Left lung (tissue), 10 donors: ENCODE results near the gene GALP. TPM values are rescaled to one million over a fixed set of nuclear protein-coding genes. Genes with fewer than 3 reads are reported as not detected.

Source experiments
- ATAC-seq: fragments of 200-7000 bp; cut with Tn5 transposase; one replicate; pipeline ENCODE4 v1.9.1; 2020; ENCODE audit warnings: moderate library complexity
- DNase-seq, 4 donors: peaks; one replicate each; pipeline ENCODE4 v3.0.0-alpha.2; 2013 to 2020
- H3K27ac ChIP-seq, 2 donors: fragments of 200-600 bp; sonication (generic) in 1 of 2; one replicate each; pipeline versions ENCODE4 v1.5.0 to v1.8.0; 2020 to 2021
- H3K27me3 ChIP-seq, 2 donors: fragments of 200-600 bp; sonication (generic) in 1 of 2; one replicate each; pipeline versions ENCODE4 v1.5.0 to v1.8.0; 2020 to 2021
- H3K36me3 ChIP-seq, 2 donors: fragments of 200-600 bp; sonication (generic) in 1 of 2; one replicate each; pipeline versions ENCODE4 v1.5.0 to v1.8.0; 2020 to 2021
- H3K4me1 ChIP-seq, 2 donors: fragments of 200-600 bp; one replicate each; pipeline ENCODE4 v1.8.0; 2021
- H3K4me3 ChIP-seq, 2 donors: fragments of 200-600 bp; sonication (generic) in 1 of 2; one replicate each; pipeline versions ENCODE4 v1.5.0 to v1.8.0; 2020 to 2021; ENCODE audit warnings: mild to moderate bottlenecking in 1 of 2
- H3K9me3 ChIP-seq, 2 donors: fragments of 200-600 bp; sonication (generic) in 1 of 2; one replicate each; pipeline versions ENCODE4 v1.5.0 to v1.8.0; 2020 to 2021
- CTCF ChIP-seq, 2 donors: fragments of 200-600 bp; sonication (generic) in 1 of 2; IDR thresholded peaks; one replicate each; pipeline versions ENCODE4 v1.5.0 to v1.8.0; 2021; ENCODE audit warnings: antibody characterized with exemption in 2 of 2
- intact Hi-C, 2 donors: fragments of 100-400 bp; cut with DNase I; formaldehyde crosslinking; loops; one replicate each; pipeline versions ENCODE4 v1.11.2 to v1.14.2; 2022
- polyA plus RNA-seq, 6 donors: library from polyadenylated mRNA; unstranded; fragments of 120-200 nt; gene quantifications; one replicate each; pipeline ENCODE4 v1.2.1, GENCODE V29; 2013; ENCODE audit not compliant: insufficient read length in 6 of 6
- total RNA-seq, 2 donors: library from RNA; stranded (reverse); fragmentation: NEBNext Ultra II Directional; extraction: Animal tissue kit (Norgen Biotek cat#: 25700); gene quantifications; one replicate each; pipeline ENCODE4 v1.2.1, GENCODE V29; 2021
- donor health status: DM: no; HTN: yes; CAD: no.
- donor health status: DM: no; HTN: no; CAD: no.

The GALP gene
- total and polyA plus RNA-seq, 8 donors, result not detected

GRCh38 chr19:56153507-56153906 lies 22.3 kb upstream of the GALP start:
- Histone ChIP-seq H3K4me3 (no peak overlapping the region), H3K9me3 (no peaks in the 10 kb centered on the region), H3K36me3 (peaks cover 0 to 39% of the 10 kb centered on the region in 2 donors), H3K27me3 (no peaks in the 10 kb centered on the region), H3K27ac (peak overlapping the region in 1 of 2 donors; percentile 33), H3K4me1 (peaks cover 0 to 3% of the 10 kb centered on the region in 2 donors)
- TF ChIP-seq CTCF (IDR thresholded peaks at IDR 0.05), result no peak
- DNase-seq, result no peak
- intact Hi-C loops, result no loop called here
- no peak for ATAC-seq

GRCh38 chr19:56155124-56155687 lies 20.6 kb upstream of the GALP start:
- Histone ChIP-seq H3K4me3 (no peak overlapping the region), H3K36me3 (peaks cover 0 to 44% of the 10 kb centered on the region in 2 donors), H3K4me1 (peaks cover 0 to 3% of the 10 kb centered on the region in 2 donors), H3K27me3 (no peaks in the 10 kb centered on the region), H3K27ac (no peak overlapping the region), H3K9me3 (no peaks in the 10 kb centered on the region)
- ATAC-seq (peak; percentile 49), DNase-seq (no peak)
- peak in 1 of 2 donors; percentile 33 for TF ChIP-seq CTCF (IDR thresholded peaks at IDR 0.05)
- intact Hi-C loops, result no loop called here

- H3K9me3 ChIP-seq, result no peaks in the 10 kb centered on the region
- DNase-seq (no peak), ATAC-seq (no peak)
- H3K36me3 ChIP-seq, result peaks cover 0 to 56% of the 10 kb centered on the region in 2 donors
- no peak overlapping the region for H3K4me3 ChIP-seq
- H3K27ac ChIP-seq, result peak overlapping the region; percentile 33 to 70
- no peak for TF ChIP-seq CTCF (IDR thresholded peaks at IDR 0.05)
- no peaks in the 10 kb centered on the region for H3K27me3 ChIP-seq
- intact Hi-C loops, result no loop called here
- H3K4me1 ChIP-seq, result peaks cover 0 to 3% of the 10 kb centered on the region in 2 donors
These were observed 19.0 kb upstream of the GALP start for GRCh38 chr19:56156768-56157167.

GRCh38 chr19:56158170-56158757 lies 17.5 kb upstream of the GALP start:
- TF ChIP-seq CTCF (IDR thresholded peaks at IDR 0.05), result no peak
- H3K4me1 ChIP-seq, result peaks cover 0 to 3% of the 10 kb centered on the region in 2 donors
- no peaks in the 10 kb centered on the region for H3K27me3 ChIP-seq
- no peaks in the 10 kb centered on the region for H3K9me3 ChIP-seq
- ATAC-seq, result no peak
- H3K4me3 ChIP-seq, result no peak overlapping the region
- no peak for DNase-seq
- intact Hi-C loops, result no loop called here
- H3K36me3 ChIP-seq, result peaks cover 0 to 56% of the 10 kb centered on the region in 2 donors
- no peak overlapping the region for H3K27ac ChIP-seq

- peaks cover 0 to 56% of the 10 kb centered on the region in 2 donors for H3K36me3 ChIP-seq
- intact Hi-C loops, result no loop called here
- H3K9me3 ChIP-seq, result no peaks in the 10 kb centered on the region
These were observed 16.7 kb upstream of the GALP start for GRCh38 chr19:56159009-56159559.

More at GRCh38 chr19:56159009-56159559, 16.7 kb upstream of the GALP start:
- TF ChIP-seq CTCF (IDR thresholded peaks at IDR 0.05), result no peak
- ATAC-seq, result no peak
- peaks cover 0 to 3% of the 10 kb centered on the region in 2 donors for H3K4me1 ChIP-seq
- H3K4me3 ChIP-seq, result no peak overlapping the region
- no peak overlapping the region for H3K27ac ChIP-seq
- H3K27me3 ChIP-seq, result no peaks in the 10 kb centered on the region
- DNase-seq, result no peak
